Medulla oblongata (tissue), 1 donor: ENCODE results near the gene KRT79.

ENCODE experiments used
- DNase-seq: peaks from one replicate; pipeline ENCODE4 v3.0.0-alpha.2; 2015; ENCODE audit errors: extremely low spot score

KRT79 gene

GRCh38 chr12:52791271-52792184, 42.6 kb downstream of the KRT79 start:
- no peak for DNase-seq

GRCh38 chr12:52790427-52791270, 43.5 kb downstream of the KRT79 start:
- no peak for DNase-seq

GRCh38 chr12:52789637-52790426, 44.3 kb downstream of the KRT79 start:
- DNase-seq = no peak

GRCh38 chr12:52788876-52789636, 45.1 kb downstream of the KRT79 start:
- DNase-seq = no peak

GRCh38 chr12:52788192-52788875, 45.8 kb downstream of the KRT79 start:
- no peak for DNase-seq

GRCh38 chr12:52787324-52788191, 46.6 kb downstream of the KRT79 start:
- DNase-seq = peak; percentile 3

- no peak for DNase-seq
Observed at GRCh38 chr12:52784909-52785308, 49.2 kb downstream of the KRT79 start.

GRCh38 chr12:52783563-52784316, 50.4 kb downstream of the KRT79 start:
- no peak for DNase-seq

GRCh38 chr12:52782502-52782901, 51.6 kb downstream of the KRT79 start:
- DNase-seq = no peak

GRCh38 chr12:52781399-52782082, 52.6 kb downstream of the KRT79 start:
- no peak for DNase-seq

GRCh38 chr12:52779914-52780313, 54.2 kb downstream of the KRT79 start:
- no peak for DNase-seq

GRCh38 chr12:52778833-52779232, 55.3 kb downstream of the KRT79 start:
- no peak for DNase-seq

GRCh38 chr12:52777566-52777965, 56.5 kb downstream of the KRT79 start:
- no peak for DNase-seq

GRCh38 chr12:52776913-52777395, 57.2 kb downstream of the KRT79 start, which contains the start of gene KRT76:
Gene KRT76 (minus strand): TSS chr12:52777345. CDS start chr12:52777291, 54 bp downstream.
- DNase-seq = no peak

GRCh38 chr12:52776435-52776834, 57.7 kb downstream of the KRT79 start:
- no peak for DNase-seq

- DNase-seq = no peak
Observed at GRCh38 chr12:52774629-52775250, 59.4 kb downstream of the KRT79 start.

GRCh38 chr12:52772772-52773171, 61.3 kb downstream of the KRT79 start:
- no peak for DNase-seq
